HCT116 (cell line): ENCODE data around the gene TOPAZ1. TPM values are rescaled to one million over a fixed set of nuclear protein-coding genes. Genes with fewer than 3 reads are reported as not detected.

Source experiments
- ATAC-seq: fragments of 200-7000 bp; cut with Tn5 transposase; 2 replicates; pipeline ENCODE4 v1.9.1; 2020; ENCODE audit warnings: mild to moderate bottlenecking, moderate library complexity
- Bru-seq: library from RNA; stranded (reverse); fragments of 400-500 nt; gene quantifications from one replicate; lab custom pipeline; 2021; lab: Mats Ljungman, UMichigan
- BruChase-seq, 2 experiments: library from RNA; stranded (reverse); fragments of 400-500 nt; gene quantifications; one replicate each; lab custom pipeline; 2021; lab: Mats Ljungman, UMichigan
- BruUV-seq: library from RNA; stranded (reverse); fragments of 400-500 nt; replicated peaks from 2 replicates; lab custom pipeline; 2021; lab: Mats Ljungman, UMichigan
- CTCF ChIA-PET: fragments of 300-600 bp; sonication (Branson Sonifier 250); formaldehyde crosslinking; loops from one replicate; lab custom pipeline; 2021; ENCODE audit warnings: antibody characterized with exemption; lab: Charles Lee
- POLR2A ChIA-PET: fragments of 300-600, 350-600 bp; sonication (Branson Sonifier 250); formaldehyde crosslinking; loops from one replicate; lab custom pipeline; 2021; ENCODE audit warnings: antibody characterized with exemption; lab: Charles Lee
- RAD21 ChIA-PET, 2 experiments: fragments of 300-600 bp; sonication (Branson Sonifier 250); formaldehyde crosslinking; loops; one replicate each; lab custom pipeline; 2023; ENCODE audit warnings: low total read pairs in 2 of 2; ENCODE audit not compliant: uncharacterized antibody in 2 of 2, unreplicated experiment in 2 of 2, low non-redundant PET in 1 of 2; lab: Charles Lee
- DNase-seq: peaks from one replicate; pipeline ENCODE4 v3.0.0-alpha.2; 2010; ENCODE audit warnings: low read depth, low spot score
- H2AFZ ChIP-seq: fragments of 200-600 bp; shearing (Covaris generic), sonication (generic); 2 replicates; pipeline ENCODE4 v1.6.1; 2017; ENCODE audit warnings: low read depth, mixed run types, mixed read lengths, antibody characterized with exemption, low read length; ENCODE audit not compliant: poor library complexity, severe bottlenecking
- H3K27ac ChIP-seq: 2 replicates; pipeline ENCODE4 v1.5.1; 2012; ENCODE audit warnings: low read depth, low read length
- H3K27me3 ChIP-seq: fragments of 200-600 bp; sonication (generic); 2 replicates; pipeline ENCODE4 v1.6.1; 2016; ENCODE audit warnings: mixed run types, low read length, mixed read lengths; ENCODE audit not compliant: insufficient read depth
- H3K36me3 ChIP-seq, 2 experiments: fragments of 200-500 bp in 1 of 2; fragments of 200-600 bp in 1 of 2; sonication (Bioruptor generic) in 1 of 2; sonication (generic) in 1 of 2; 2 replicates each; pipeline versions ENCODE4 v1.5.1 to v1.6.1; 2014 to 2016; ENCODE audit warnings: low read length in 2 of 2, inconsistent platforms in 1 of 2, mixed read lengths in 1 of 2, mixed run types in 1 of 2; ENCODE audit not compliant: insufficient read depth in 2 of 2, control insufficient read depth in 1 of 2
- H3K4me1 ChIP-seq, 2 experiments: fragments of 200-600 bp in 1 of 2; sonication (generic) in 1 of 2; 2 replicates each; pipeline versions ENCODE4 v1.5.1 to v1.6.1; 2012 to 2017; ENCODE audit warnings: low read length in 2 of 2, inconsistent platforms in 1 of 2, mild to moderate bottlenecking in 1 of 2, mixed read lengths in 1 of 2, mixed run types in 1 of 2, moderate library complexity in 1 of 2; ENCODE audit not compliant: insufficient read depth in 2 of 2, control insufficient read depth in 1 of 2
- H3K4me2 ChIP-seq: fragments of 200-600 bp; sonication (generic); 2 replicates; pipeline ENCODE4 v1.6.1; 2017; ENCODE audit warnings: mixed run types, low read length, mixed read lengths
- H3K4me3 ChIP-seq, 2 experiments: fragments of 200-600 bp in 1 of 2; sonication (generic) in 1 of 2; replicated peaks in 1 of 2; 2 replicates each; pipeline ENCODE4 v1.5.1; 2011 to 2016; ENCODE audit warnings: low read length in 2 of 2, control low read depth in 1 of 2, low read depth in 1 of 2, mild to moderate bottlenecking in 1 of 2, mixed read lengths in 1 of 2, mixed run types in 1 of 2
- H3K79me2 ChIP-seq: fragments of 200-600 bp; sonication (generic); 2 replicates; pipeline ENCODE4 v1.6.1; 2017; ENCODE audit warnings: mild to moderate bottlenecking, mixed run types, low read length, moderate library complexity, mixed read lengths; ENCODE audit not compliant: insufficient read depth
- H3K9ac ChIP-seq: fragments of 200-600 bp; sonication (generic); 2 replicates; pipeline ENCODE4 v1.6.1; 2016; ENCODE audit warnings: low read length, mixed read lengths
- H3K9me2 ChIP-seq: fragments of 200-600 bp; sonication (generic), shearing (Covaris generic); 2 replicates; pipeline ENCODE4 v1.6.1; 2017; ENCODE audit warnings: mixed run types, mild to moderate bottlenecking, moderate library complexity; ENCODE audit not compliant: insufficient read depth
- H3K9me3 ChIP-seq, 2 experiments: fragments of 200-500 bp in 1 of 2; fragments of 200-600 bp in 1 of 2; sonication (Bioruptor generic) in 1 of 2; sonication (generic) in 1 of 2; 2 replicates each; pipeline ENCODE4 v1.6.1; 2014 to 2017; ENCODE audit warnings: low read length in 2 of 2, mixed read lengths in 2 of 2, inconsistent platforms in 1 of 2, low read depth in 1 of 2, mild to moderate bottlenecking in 1 of 2, mixed run types in 1 of 2, moderate library complexity in 1 of 2; ENCODE audit not compliant: control insufficient read depth in 1 of 2, insufficient read depth in 1 of 2
- H4K20me1 ChIP-seq: fragments of 200-600 bp; sonication (generic), shearing (Covaris generic); 2 replicates; pipeline ENCODE4 v1.6.1; 2017; ENCODE audit warnings: mixed run types, mild to moderate bottlenecking, moderate library complexity; ENCODE audit not compliant: insufficient read depth
- ATF3 ChIP-seq: IDR thresholded peaks from 2 replicates; pipeline ENCODE4 v1.6.1; 2012
- CBX3 ChIP-seq: IDR thresholded peaks from 2 replicates; pipeline ENCODE4 v1.6.1; 2012; ENCODE audit warnings: low read depth
- CEBPB ChIP-seq: IDR thresholded peaks from 2 replicates; pipeline ENCODE4 v1.6.1; 2012; ENCODE audit warnings: low read depth
- EZH2 ChIP-seq: fragments of 200-600 bp; sonication (generic); IDR thresholded peaks from 2 replicates; pipeline ENCODE4 v1.6.1; 2017; ENCODE audit warnings: antibody characterized with exemption, mixed run types
- FOSL1 ChIP-seq: IDR thresholded peaks from 2 replicates; pipeline ENCODE4 v1.6.1; 2012; ENCODE audit warnings: low read depth
- MAX ChIP-seq: IDR thresholded peaks from 2 replicates; pipeline ENCODE4 v1.6.1; 2012
- POLR2A ChIP-seq: IDR thresholded peaks from 2 replicates; pipeline ENCODE4 v1.7.0; 2011; ENCODE audit warnings: borderline replicate concordance; ENCODE audit not compliant: insufficient read depth, insufficient read length; ENCODE audit errors: extremely low read depth
- POLR2AphosphoS5 ChIP-seq: IDR thresholded peaks from 2 replicates; pipeline ENCODE4 v1.6.1; 2011; ENCODE audit warnings: mild to moderate bottlenecking, low read depth, low read length, moderate library complexity
- RAD21 ChIP-seq: IDR thresholded peaks from 2 replicates; pipeline ENCODE4 v1.6.1; 2012; ENCODE audit warnings: low read depth, mild to moderate bottlenecking
- REST ChIP-seq: IDR thresholded peaks from 2 replicates; pipeline ENCODE4 v1.6.1; 2012; ENCODE audit warnings: low read depth
- SRF ChIP-seq: IDR thresholded peaks from 2 replicates; pipeline ENCODE4 v1.6.1; 2012; ENCODE audit warnings: low read depth
- YY1 ChIP-seq: IDR thresholded peaks from 2 replicates; pipeline ENCODE4 v1.6.1; 2011; ENCODE audit warnings: low read length, low read depth, moderate library complexity, mild to moderate bottlenecking; ENCODE audit not compliant: insufficient replicate concordance; ENCODE audit errors: extremely low read depth
- ZBTB33 ChIP-seq: IDR thresholded peaks from 2 replicates; pipeline ENCODE4 v1.6.1; 2011; ENCODE audit warnings: mild to moderate bottlenecking, low read length, moderate library complexity; ENCODE audit not compliant: insufficient replicate concordance; ENCODE audit errors: extremely low read depth
- ZFX ChIP-seq: fragments of 450-650 bp; IDR thresholded peaks from 2 replicates; pipeline ENCODE4 v1.6.1; 2017
- ZNF274 ChIP-seq: fragments of 200-500 bp; sonication (Bioruptor generic); IDR thresholded peaks from 2 replicates; pipeline ENCODE4 v1.6.1; 2014; ENCODE audit warnings: mild to moderate bottlenecking, low read depth, low read length, inconsistent platforms
- intact Hi-C: fragments of 100-400 bp; cut with micrococcal nuclease; formaldehyde crosslinking; loops from 2 replicates; pipeline ENCODE4 v1.10.0; 2022
- long read RNA-seq: library from polyadenylated mRNA; unstranded; transcript quantifications from one replicate; pipeline ENCODE4 v2.0.0, GENCODE V29; 2021; ENCODE audit not compliant: unreplicated experiment
- polyA plus RNA-seq: library from polyadenylated mRNA; unstranded; fragments of >200 nt; gene quantifications from 2 replicates; pipeline ENCODE4 v1.2.1, GENCODE V29; 2012; ENCODE audit warnings: missing spikeins
- total RNA-seq: library from RNA; stranded (reverse); gene quantifications from one replicate; pipeline ENCODE4 v1.2.1, GENCODE V29; 2021; ENCODE audit not compliant: unreplicated experiment

Gene TOPAZ1
- total RNA-seq (not detected), Bru-seq, nascent RNA (percentile 7 among the genes with signal in this experiment), BruChase-seq, experiment 1, labeled RNA remaining after a 6-hour chase (percentile 2 among the genes with signal in this experiment), BruChase-seq, experiment 2, labeled RNA remaining after a 2-hour chase (percentile 0 among the genes with signal in this experiment)
- 0.01 TPM in 1 of 2 replicates, not detected in the other for polyA plus RNA-seq
- long read RNA-seq = 0 reads

GRCh38 chr3:44241706-44242105 lies at the start of gene TOPAZ1:
Gene TOPAZ1 (plus strand): TSS chr3:44241886. CDS start chr3:44242054, 168 bp downstream.
- H3K9me2 ChIP-seq = no peaks in the 10 kb centered on the region
- intact Hi-C loops = no loop called here
- no peak within 1 kb of the TSS for H3K27ac ChIP-seq
- no peaks in the 10 kb centered on the region for H3K9me3 ChIP-seq
- POLR2A ChIA-PET = no interaction called here
- no peak for TF ChIP-seq FOSL1
- no peak for TF ChIP-seq POLR2A
- no peak for TF ChIP-seq ATF3
- no peak for TF ChIP-seq ZNF274
- TF ChIP-seq ZFX = no peak
- no peak for TF ChIP-seq REST
- no peak for TF ChIP-seq ZBTB33
- no peak for TF ChIP-seq POLR2AphosphoS5
- no peak for TF ChIP-seq CBX3
- TF ChIP-seq RAD21 = no peak
- no peak for TF ChIP-seq CEBPB
- TF ChIP-seq MAX = no peak
- no peak for TF ChIP-seq YY1
- TF ChIP-seq SRF = no peak
- no peak for TF ChIP-seq EZH2
- H4K20me1 ChIP-seq = no peaks in the 10 kb centered on the region
- H3K4me1 ChIP-seq = no peaks in the 10 kb centered on the region
- H3K4me3 ChIP-seq = no peak within 1 kb of the TSS
- no peaks in the 10 kb centered on the region for H3K27me3 ChIP-seq
- DNase-seq (no peak), ATAC-seq (no peak)
- no TSS peak for BruUV-seq
- H2AFZ ChIP-seq = peak within 1 kb of the TSS; percentile 38
- RAD21 ChIA-PET = no interaction called here
- H3K4me2 ChIP-seq = no peak within 1 kb of the TSS
- no peak within 1 kb of the TSS for H3K9ac ChIP-seq
- CTCF ChIA-PET = no interaction called here
- H3K79me2 ChIP-seq = no peaks in the 10 kb centered on the region
- H3K36me3 ChIP-seq = no peaks in the 10 kb centered on the region
